ENCODE measurements around the gene TREM2.

- TF ChIP-seq CTCF (IDR thresholded peaks at IDR 0.05) (no peak), EP300 (IDR thresholded peaks at IDR 0.05) (no peak), POLR2A (IDR thresholded peaks at IDR 0.05) (no peak)
These were observed 45.7 kb upstream of the TREM2 start for GRCh38 chr6:41208439-41209106.
